ENCODE measurements around the gene ZNF554. TPM values are rescaled to one million over a fixed set of nuclear protein-coding genes. Genes with fewer than 3 reads are reported as not detected.

ZNF554 gene
- total and polyA plus RNA-seq, 2 experiments from 2014 or later = 2.0 to 7.5 TPM

GRCh38 chr19:2812414-2813234 is 7.0 kb upstream of the ZNF554 start:
- Histone ChIP-seq H3K4me3 (no peak overlapping the region), H3K9me2 (ENCODE audit: insufficient read depth) (no peaks in the 10 kb centered on the region), H3K27me3 (ENCODE audit: insufficient read depth) (no peaks in the 10 kb centered on the region), H3K79me2 (replicated peaks; ENCODE audit: insufficient read depth) (no peaks in the 10 kb centered on the region), H2AFZ (no peak overlapping the region), H4K20me1 (replicated peaks; ENCODE audit: insufficient read depth) (no peaks in the 10 kb centered on the region), H3K27ac (ENCODE audit: low read depth) (no peak overlapping the region), H3K36me3 (ENCODE audit: insufficient read depth) (no peaks in the 10 kb centered on the region; the same call in 1 of the 2 replicates), H3F3A (replicated peaks; ENCODE audit: low read depth) (no peaks in the 10 kb centered on the region), H3K4me2 (no peak overlapping the region), H3K4me1 (ENCODE audit: insufficient read depth) (no peaks in the 10 kb centered on the region)
- H3K4me3 Mint-ChIP-seq = no peak overlapping the region
- H3K36me3 Mint-ChIP-seq (ENCODE audit: low read depth) = peaks cover 19% of the 10 kb centered on the region
- no peak overlapping the region for H3K27ac Mint-ChIP-seq
- no peak for TF ChIP-seq REST (IDR thresholded peaks at IDR 0.05; ENCODE audit: unreplicated experiment)
- no peak for TF ChIP-seq EZH2phosphoT487 (IDR thresholded peaks at IDR 0.05; ENCODE audit: unreplicated experiment)
- no peak for TF ChIP-seq CREB1 (CRISPR knock-in tag; IDR thresholded peaks at IDR 0.05; ENCODE audit: low read depth)
- TF ChIP-seq EZH2 (IDR thresholded peaks at IDR 0.05; ENCODE audit: low read depth, unreplicated experiment) = no peak
- no peak for TF ChIP-seq NANOG (IDR thresholded peaks at IDR 0.05; ENCODE audit: borderline replicate concordance)
- no peak for TF ChIP-seq POLR2AphosphoS5 (IDR thresholded peaks at IDR 0.05; ENCODE audit: low read depth)
- TF ChIP-seq JUNB (IDR thresholded peaks at IDR 0.05; ENCODE audit: unreplicated experiment) = no peak
- TF ChIP-seq ETS1 (IDR thresholded peaks at IDR 0.05) = no peak
- no peak for TF ChIP-seq STAT1 (IDR thresholded peaks at IDR 0.05; ENCODE audit: unreplicated experiment)
- no peak for TF ChIP-seq ZNF462 (CRISPR knock-in tag; IDR thresholded peaks at IDR 0.05)
- H3K4me1 Mint-ChIP-seq = no peaks in the 10 kb centered on the region
- peaks cover 7% of the 10 kb centered on the region for H3K27me3 Mint-ChIP-seq (ENCODE audit: insufficient read depth, low read depth, poor library complexity)
- no peaks in the 10 kb centered on the region; the same call in 2 of the 3 replicates for H3K9me3 Mint-ChIP-seq
- no peak for DNase-seq (ENCODE audit: low spot score)
- ATAC-seq = no peak

Measured in GM23338 (cell line).